Nephron progenitor cell (in vitro differentiated cells): ENCODE measurements around the gene LRRC74A.

ENCODE experiments used
- DNase-seq: peaks from one replicate; pipeline ENCODE4 v3.0.0; 2021
- H3K27ac Mint-ChIP-seq: 2 replicates; pipeline ENCODE4 v1.8.0; 2021; ENCODE audit warnings: mild to moderate bottlenecking, moderate library complexity, mixed read lengths
- H3K27me3 Mint-ChIP-seq: 2 replicates; pipeline ENCODE4 v1.8.0; 2021; ENCODE audit warnings: mild to moderate bottlenecking, low read depth, mixed read lengths; ENCODE audit not compliant: poor library complexity
- H3K36me3 Mint-ChIP-seq: 2 replicates; pipeline ENCODE4 v1.8.0; 2021; ENCODE audit warnings: low read depth, mixed read lengths
- H3K4me1 Mint-ChIP-seq: 2 replicates; pipeline ENCODE4 v1.8.0; 2021; ENCODE audit warnings: mixed read lengths
- H3K4me3 Mint-ChIP-seq: 2 replicates; pipeline ENCODE4 v1.8.0; 2021; ENCODE audit warnings: mild to moderate bottlenecking, moderate library complexity, mixed read lengths
- H3K9me3 Mint-ChIP-seq: 2 replicates; pipeline ENCODE4 v1.8.0; 2021; ENCODE audit warnings: mild to moderate bottlenecking, moderate library complexity, mixed read lengths
- CTCF ChIP-seq: fragments of 200-600 bp; sonication (generic); IDR thresholded peaks from 2 replicates; pipeline ENCODE4 v1.5.0; 2021; ENCODE audit warnings: antibody characterized with exemption

Gene LRRC74A

GRCh38 chr14:76861574-76862255 is 35.5 kb downstream of the LRRC74A start:
- Mint-ChIP-seq H3K36me3 (no peaks in the 10 kb centered on the region), H3K4me3 (no peak overlapping the region), H3K27me3 (peaks cover 48% of the 10 kb centered on the region), H3K9me3 (peaks cover under 1% of the 10 kb centered on the region), H3K27ac (no peak overlapping the region), H3K4me1 (peaks cover 36% of the 10 kb centered on the region)
- no peak for TF ChIP-seq CTCF
- DNase-seq: no peak

GRCh38 chr14:76862546-76863282 is 36.5 kb downstream of the LRRC74A start:
- peaks cover 42% of the 10 kb centered on the region for H3K4me1 Mint-ChIP-seq
- no peak for DNase-seq
- H3K4me3 Mint-ChIP-seq: no peak overlapping the region
- peak overlapping the region; percentile 18 for H3K27ac Mint-ChIP-seq
- no peaks in the 10 kb centered on the region for H3K9me3 Mint-ChIP-seq
- H3K36me3 Mint-ChIP-seq: no peaks in the 10 kb centered on the region
- peaks cover 45% of the 10 kb centered on the region for H3K27me3 Mint-ChIP-seq
- no peak for TF ChIP-seq CTCF

GRCh38 chr14:76863724-76864407 is 37.7 kb downstream of the LRRC74A start:
- Mint-ChIP-seq H3K36me3 (no peaks in the 10 kb centered on the region), H3K9me3 (no peaks in the 10 kb centered on the region), H3K4me3 (no peak overlapping the region), H3K4me1 (peaks cover 43% of the 10 kb centered on the region), H3K27me3 (peaks cover 48% of the 10 kb centered on the region), H3K27ac (no peak overlapping the region)
- TF ChIP-seq CTCF: no peak
- DNase-seq: no peak

GRCh38 chr14:76866456-76866855 is 40.2 kb downstream of the LRRC74A start:
- no peak for DNase-seq
- Mint-ChIP-seq H3K9me3 (no peaks in the 10 kb centered on the region), H3K27me3 (peaks cover 43% of the 10 kb centered on the region), H3K4me3 (no peak overlapping the region), H3K27ac (no peak overlapping the region), H3K4me1 (peaks cover 44% of the 10 kb centered on the region), H3K36me3 (no peaks in the 10 kb centered on the region)
- TF ChIP-seq CTCF: no peak

- Mint-ChIP-seq H3K36me3 (no peaks in the 10 kb centered on the region), H3K27me3 (peaks cover 32% of the 10 kb centered on the region), H3K4me3 (no peak overlapping the region), H3K4me1 (peaks cover 40% of the 10 kb centered on the region), H3K27ac (no peak overlapping the region), H3K9me3 (no peaks in the 10 kb centered on the region)
- peak; percentile 29 for DNase-seq
- TF ChIP-seq CTCF: no peak
Observed at GRCh38 chr14:76867516-76868453, 41.6 kb downstream of the LRRC74A start.
